Endodermal cell (in vitro differentiated cells): ENCODE measurements around the gene RBBP6. TPM values are rescaled to one million over a fixed set of nuclear protein-coding genes. Genes with fewer than 3 reads are reported as not detected.
A peak's percentile ranks its signal among the peaks of the same experiment; 100 is the strongest.

Experiments used
- DNase-seq: peaks from one replicate; pipeline ENCODE4 v3.0.0-alpha.2; 2017
- H3K27ac ChIP-seq: 2 replicates; pipeline ENCODE4 v1.5.1; 2013; ENCODE audit warnings: mild to moderate bottlenecking, low read depth, low read length, moderate library complexity
- H3K27me3 ChIP-seq: 2 replicates; pipeline ENCODE4 v1.6.1; 2013; ENCODE audit warnings: mild to moderate bottlenecking, low read length, moderate library complexity; ENCODE audit not compliant: insufficient read depth, control insufficient read depth, poor library complexity, severe bottlenecking
- H3K36me3 ChIP-seq: 2 replicates; pipeline ENCODE4 v1.7.0; 2013; ENCODE audit warnings: mild to moderate bottlenecking, low read length, moderate library complexity; ENCODE audit not compliant: control insufficient read depth, insufficient read depth
- H3K4me1 ChIP-seq: one replicate; pipeline ENCODE4 v1.7.0; 2013; ENCODE audit warnings: low read length; ENCODE audit not compliant: control insufficient read depth, insufficient read depth
- H3K4me3 ChIP-seq: 2 replicates; pipeline ENCODE4 v1.5.1; 2013; ENCODE audit warnings: mild to moderate bottlenecking, low read length, moderate library complexity
- H3K9ac ChIP-seq: 2 replicates; pipeline ENCODE4 v1.6.1; 2013; ENCODE audit warnings: mild to moderate bottlenecking, low read length, moderate library complexity; ENCODE audit not compliant: poor library complexity, severe bottlenecking; ENCODE audit errors: extremely low read depth
- H3K9me3 ChIP-seq: 2 replicates; pipeline ENCODE4 v1.6.1; 2013; ENCODE audit warnings: mild to moderate bottlenecking, low read length, moderate library complexity; ENCODE audit not compliant: control insufficient read depth
- H3K27ac Mint-ChIP-seq: 2 replicates; pipeline ENCODE4 v1.8.0; 2020; ENCODE audit warnings: mixed read lengths
- H3K27me3 Mint-ChIP-seq: 2 replicates; pipeline ENCODE4 v1.8.0; 2021; ENCODE audit warnings: mild to moderate bottlenecking, mixed read lengths; ENCODE audit not compliant: insufficient read depth
- H3K36me3 Mint-ChIP-seq: 2 replicates; pipeline ENCODE4 v1.8.0; 2020; ENCODE audit warnings: low read depth, mixed read lengths
- H3K4me1 Mint-ChIP-seq: 2 replicates; pipeline ENCODE4 v1.8.0; 2020; ENCODE audit warnings: mixed read lengths
- H3K4me3 Mint-ChIP-seq: 2 replicates; pipeline ENCODE4 v1.8.0; 2020; ENCODE audit warnings: mild to moderate bottlenecking, moderate library complexity, mixed read lengths
- H3K9me3 Mint-ChIP-seq: 2 replicates; pipeline ENCODE4 v1.8.0; 2020; ENCODE audit warnings: mild to moderate bottlenecking, mixed read lengths
- WGBS, 2 experiments: methylation state at CpG; one replicate each; pipeline versions ENCODE4 v1.1.5 to v1.1.7; 2013; ENCODE audit warnings: missing lambda C conversion rate in 2 of 2, mixed read lengths in 1 of 2; ENCODE audit not compliant: insufficient coverage in 1 of 2, insufficient read length in 1 of 2; 5-methylcytosine and 5-hydroxymethylcytosine counted together
- total RNA-seq, 2 donors: library from RNA; stranded (reverse); fragmentation: NEBNext Ultra II Directional in 1 of 2; extraction: Animal tissue kit (Norgen Biotek cat#: 25700) in 1 of 2; gene quantifications; 2 replicates in 1 of 2; 3 replicates in 1 of 2; pipeline ENCODE4 v1.2.1, GENCODE V29; 2021
- TF ChIP-seq, protein P1 (sequence below): fragments of 200-600 bp; sonication (generic); conservative IDR thresholded peaks from 2 replicates; pipeline ENCODE4 v1.5.0; 2021; ENCODE audit warnings: antibody characterized with exemption, mild to moderate bottlenecking

The RBBP6 gene
- total RNA-seq, 2 donors from 2014 or later, result 70.3 to 76.6 TPM

DNA sequence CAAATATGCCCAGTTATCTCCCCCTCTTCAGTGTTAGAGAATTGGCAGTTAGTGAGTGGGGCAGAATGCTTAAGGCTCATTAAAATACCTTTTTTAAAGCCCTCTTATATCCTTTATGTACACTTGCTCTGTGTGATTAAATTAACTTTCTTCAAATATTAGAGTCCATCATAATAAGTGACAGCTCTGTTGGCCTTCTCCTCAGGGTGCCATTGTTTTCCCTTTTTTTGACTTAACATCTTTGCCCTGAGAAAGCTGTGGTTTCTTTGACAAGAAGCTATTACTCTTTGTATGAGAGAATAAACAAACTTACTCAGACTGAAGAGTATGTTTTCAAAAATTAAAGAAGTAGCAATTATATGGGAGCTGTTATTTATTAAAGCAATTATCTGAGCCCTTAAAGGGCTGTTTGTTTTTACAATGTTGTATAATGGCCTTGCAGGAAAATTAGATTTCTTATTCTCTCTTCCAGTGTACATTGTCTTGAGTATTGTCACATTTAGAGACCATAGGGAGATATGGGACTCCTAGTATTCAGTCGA is 13.4 kb downstream of the RBBP6 start:
- peak overlapping the region; percentile 29 for H3K27ac ChIP-seq
- no peaks in the 10 kb centered on the region for H3K27me3 ChIP-seq
- no peak overlapping the region for H3K27ac Mint-ChIP-seq
- no peaks in the 10 kb centered on the region for H3K9me3 Mint-ChIP-seq
- TF ChIP-seq, protein P1, sequence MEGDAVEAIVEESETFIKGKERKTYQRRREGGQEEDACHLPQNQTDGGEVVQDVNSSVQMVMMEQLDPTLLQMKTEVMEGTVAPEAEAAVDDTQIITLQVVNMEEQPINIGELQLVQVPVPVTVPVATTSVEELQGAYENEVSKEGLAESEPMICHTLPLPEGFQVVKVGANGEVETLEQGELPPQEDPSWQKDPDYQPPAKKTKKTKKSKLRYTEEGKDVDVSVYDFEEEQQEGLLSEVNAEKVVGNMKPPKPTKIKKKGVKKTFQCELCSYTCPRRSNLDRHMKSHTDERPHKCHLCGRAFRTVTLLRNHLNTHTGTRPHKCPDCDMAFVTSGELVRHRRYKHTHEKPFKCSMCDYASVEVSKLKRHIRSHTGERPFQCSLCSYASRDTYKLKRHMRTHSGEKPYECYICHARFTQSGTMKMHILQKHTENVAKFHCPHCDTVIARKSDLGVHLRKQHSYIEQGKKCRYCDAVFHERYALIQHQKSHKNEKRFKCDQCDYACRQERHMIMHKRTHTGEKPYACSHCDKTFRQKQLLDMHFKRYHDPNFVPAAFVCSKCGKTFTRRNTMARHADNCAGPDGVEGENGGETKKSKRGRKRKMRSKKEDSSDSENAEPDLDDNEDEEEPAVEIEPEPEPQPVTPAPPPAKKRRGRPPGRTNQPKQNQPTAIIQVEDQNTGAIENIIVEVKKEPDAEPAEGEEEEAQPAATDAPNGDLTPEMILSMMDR, result no peak
- no peak for DNase-seq
- no peak overlapping the region for H3K4me3 Mint-ChIP-seq
- WGBS, 2 experiments, result 100% methylated on average over 1 of the region's 1 CpG; no CpG with 5 or more reads in 1 of the 2 experiments
- peaks cover 89% of the 10 kb centered on the region for H3K36me3 ChIP-seq
- H3K9me3 ChIP-seq, result no peaks in the 10 kb centered on the region
- no peak overlapping the region for H3K4me3 ChIP-seq
- peaks cover 19% of the 10 kb centered on the region for H3K4me1 Mint-ChIP-seq
- H3K4me1 ChIP-seq, result no peaks in the 10 kb centered on the region
- H3K36me3 Mint-ChIP-seq, result peaks cover 47% of the 10 kb centered on the region
- H3K27me3 Mint-ChIP-seq, result no peaks in the 10 kb centered on the region
- no peak overlapping the region for H3K9ac ChIP-seq

DNA sequence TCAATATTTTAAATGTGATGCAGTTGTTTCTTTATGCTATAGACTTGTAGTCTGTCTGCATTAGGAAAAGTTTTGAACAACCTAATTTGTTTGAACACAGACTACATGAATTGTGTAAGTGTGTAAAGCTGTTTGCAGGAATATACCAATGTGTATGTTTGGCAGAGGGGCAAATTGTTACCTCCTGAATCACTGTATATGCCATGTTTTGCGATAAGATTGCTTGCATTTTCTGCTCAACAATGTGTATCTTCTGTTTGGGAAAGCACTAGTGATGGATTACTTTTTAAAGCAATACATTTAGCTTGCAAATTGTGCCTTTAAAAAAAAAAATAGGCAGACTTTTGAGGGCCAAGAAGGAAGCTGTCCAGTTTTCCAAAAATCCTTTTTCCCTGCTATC is 14.6 kb downstream of the RBBP6 start:
- DNase-seq, result no peak
- H3K27me3 ChIP-seq, result no peaks in the 10 kb centered on the region
- H3K9ac ChIP-seq, result no peak overlapping the region
- no peaks in the 10 kb centered on the region for H3K4me1 ChIP-seq
- 100% methylated on average over 1 of the region's 1 CpG for WGBS, 2 experiments
- peaks cover 19% of the 10 kb centered on the region for H3K4me1 Mint-ChIP-seq
- no peak overlapping the region for H3K4me3 ChIP-seq
- peaks cover 89% of the 10 kb centered on the region for H3K36me3 ChIP-seq
- no peaks in the 10 kb centered on the region for H3K27me3 Mint-ChIP-seq
- peaks cover 48% of the 10 kb centered on the region for H3K36me3 Mint-ChIP-seq
- TF ChIP-seq, protein P1, result no peak
- H3K9me3 ChIP-seq, result no peaks in the 10 kb centered on the region
- H3K27ac ChIP-seq, result no peak overlapping the region
- no peak overlapping the region for H3K27ac Mint-ChIP-seq
- H3K4me3 Mint-ChIP-seq, result no peak overlapping the region
- no peaks in the 10 kb centered on the region for H3K9me3 Mint-ChIP-seq

DNA sequence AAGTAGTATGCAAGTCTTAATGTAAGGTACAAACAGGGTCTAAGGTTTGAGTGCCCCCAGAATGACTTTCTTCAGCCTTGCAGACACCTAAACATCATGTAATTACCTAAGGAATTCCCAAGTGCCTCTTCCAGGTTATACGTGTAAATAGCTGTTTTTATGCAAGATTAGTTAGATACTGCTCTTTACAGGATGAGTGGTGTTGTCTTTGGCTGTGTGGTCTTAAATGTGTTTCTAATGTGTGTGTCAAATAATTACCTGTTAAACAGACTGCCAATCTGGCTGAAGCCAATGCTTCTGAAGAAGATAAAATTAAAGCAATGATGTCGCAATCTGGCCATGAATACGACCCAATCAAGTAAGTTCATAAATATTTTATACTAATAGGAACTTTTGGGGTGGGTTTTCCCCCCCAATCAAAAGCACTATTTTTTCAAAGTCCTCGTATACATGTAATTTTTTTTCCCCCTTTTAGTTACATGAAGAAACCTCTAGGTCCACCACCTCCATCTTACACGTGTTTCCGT is 16.0 kb downstream of the RBBP6 start:
- H3K27ac Mint-ChIP-seq, result no peak overlapping the region
- no peak for DNase-seq

More for the DNA sequence above, 16.0 kb downstream of the RBBP6 start:
- H3K9me3 ChIP-seq, result no peaks in the 10 kb centered on the region
- WGBS, 2 experiments, result 100% methylated on average over 5 of the region's 6 CpGs; no CpG with 5 or more reads in 1 of the 2 experiments
- H3K4me3 ChIP-seq, result no peak overlapping the region
- TF ChIP-seq, protein P1, result no peak
- Mint-ChIP-seq H3K36me3 (peaks cover 49% of the 10 kb centered on the region), H3K9me3 (no peaks in the 10 kb centered on the region), H3K4me1 (peaks cover 19% of the 10 kb centered on the region), H3K4me3 (no peak overlapping the region), H3K27me3 (no peaks in the 10 kb centered on the region)
- no peaks in the 10 kb centered on the region for H3K4me1 ChIP-seq
- H3K9ac ChIP-seq, result no peak overlapping the region
- no peaks in the 10 kb centered on the region for H3K27me3 ChIP-seq
- H3K27ac ChIP-seq, result no peak overlapping the region
- H3K36me3 ChIP-seq, result peaks cover 87% of the 10 kb centered on the region
